Ascending aorta (tissue), 2 donors: ENCODE measurements around the gene NKX1-1. TPM values are rescaled to one million over a fixed set of nuclear protein-coding genes. Genes with fewer than 3 reads are reported as not detected.

Source experiments
- DNase-seq, 2 donors: peaks; one replicate each; pipeline ENCODE4 v3.0.0-alpha.2; 2019; ENCODE audit warnings: low spot score in 2 of 2
- H3K27ac ChIP-seq, 2 donors: fragments of 200-600 bp; sonication (generic); one replicate each; pipeline ENCODE4 v1.5.1; 2016 to 2017; ENCODE audit warnings: mild to moderate bottlenecking in 1 of 2
- H3K27me3 ChIP-seq: fragments of 200-600 bp; sonication (generic); one replicate; pipeline ENCODE4 v1.5.1; 2017
- H3K36me3 ChIP-seq, 2 donors: fragments of 200-600 bp; sonication (generic); one replicate each; pipeline ENCODE4 v1.5.1; 2016
- H3K4me1 ChIP-seq, 2 donors: fragments of 200-600 bp; sonication (generic); one replicate each; pipeline ENCODE4 v1.5.1; 2016 to 2017; ENCODE audit warnings: mild to moderate bottlenecking in 1 of 2
- H3K4me3 ChIP-seq, 2 donors: fragments of 200-600 bp; sonication (generic); one replicate each; pipeline ENCODE4 v1.5.1; 2016 to 2017; ENCODE audit warnings: mild to moderate bottlenecking in 1 of 2
- H3K9me3 ChIP-seq, 2 donors: fragments of 200-600 bp; sonication (generic); one replicate each; pipeline ENCODE4 v1.5.1; 2016
- intact Hi-C: fragments of 100-400 bp; cut with DNase I; formaldehyde crosslinking; loops from one replicate; pipeline ENCODE4 v1.15.1; 2023
- total RNA-seq: library from RNA; depleted of rRNA; stranded (reverse); fragments of >200 nt; gene quantifications from one replicate; pipeline ENCODE4 v1.1.0, GENCODE V29; 2016
- TF ChIP-seq, protein P1 (sequence below), 3 experiments: fragments of 200-600 bp in 2 of 3; fragments of 450-650 bp in 1 of 3; sonication (generic) in 2 of 3; IDR thresholded peaks; one replicate each; pipeline ENCODE4 v1.5.1; 2016 to 2019; ENCODE audit warnings: antibody characterized with exemption in 3 of 3, mild to moderate bottlenecking in 1 of 3, moderate library complexity in 1 of 3

NKX1-1 gene
- total RNA-seq, 1 donor from 2014 or later, result not detected

DNA sequence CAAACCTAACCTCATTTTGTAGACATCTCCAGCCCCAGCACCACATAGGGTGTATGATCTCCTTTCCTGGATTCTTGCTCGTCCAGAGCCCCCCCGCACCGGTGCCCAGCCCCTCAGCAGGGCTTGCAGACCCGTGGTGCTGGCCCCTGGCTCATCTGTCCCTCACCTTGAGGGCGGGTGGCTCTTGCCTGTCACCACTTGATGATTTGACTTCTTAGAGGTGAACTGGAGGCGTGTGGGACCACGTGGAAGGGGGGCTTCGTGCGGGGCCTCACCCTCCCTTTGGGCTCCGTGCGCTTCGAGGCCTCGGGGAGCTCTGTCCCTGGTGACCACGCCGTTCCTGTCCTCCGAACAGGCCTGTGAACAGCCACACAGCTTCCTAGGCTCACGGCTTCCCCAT is 43.7 kb downstream of the NKX1-1 start:
- Histone ChIP-seq H3K27ac (no peak overlapping the region), H3K4me3 (no peak overlapping the region), H3K9me3 (no peaks in the 10 kb centered on the region), H3K4me1 (peaks cover 0 to 1% of the 10 kb centered on the region in 2 donors), H3K27me3 (no peaks in the 10 kb centered on the region), H3K36me3 (peaks cover 7 to 17% of the 10 kb centered on the region in 2 donors)
- no peak for DNase-seq
- intact Hi-C loops, result no loop called here
- TF ChIP-seq, protein P1, sequence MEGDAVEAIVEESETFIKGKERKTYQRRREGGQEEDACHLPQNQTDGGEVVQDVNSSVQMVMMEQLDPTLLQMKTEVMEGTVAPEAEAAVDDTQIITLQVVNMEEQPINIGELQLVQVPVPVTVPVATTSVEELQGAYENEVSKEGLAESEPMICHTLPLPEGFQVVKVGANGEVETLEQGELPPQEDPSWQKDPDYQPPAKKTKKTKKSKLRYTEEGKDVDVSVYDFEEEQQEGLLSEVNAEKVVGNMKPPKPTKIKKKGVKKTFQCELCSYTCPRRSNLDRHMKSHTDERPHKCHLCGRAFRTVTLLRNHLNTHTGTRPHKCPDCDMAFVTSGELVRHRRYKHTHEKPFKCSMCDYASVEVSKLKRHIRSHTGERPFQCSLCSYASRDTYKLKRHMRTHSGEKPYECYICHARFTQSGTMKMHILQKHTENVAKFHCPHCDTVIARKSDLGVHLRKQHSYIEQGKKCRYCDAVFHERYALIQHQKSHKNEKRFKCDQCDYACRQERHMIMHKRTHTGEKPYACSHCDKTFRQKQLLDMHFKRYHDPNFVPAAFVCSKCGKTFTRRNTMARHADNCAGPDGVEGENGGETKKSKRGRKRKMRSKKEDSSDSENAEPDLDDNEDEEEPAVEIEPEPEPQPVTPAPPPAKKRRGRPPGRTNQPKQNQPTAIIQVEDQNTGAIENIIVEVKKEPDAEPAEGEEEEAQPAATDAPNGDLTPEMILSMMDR (IDR thresholded peaks at IDR 0.05), result no peak

DNA sequence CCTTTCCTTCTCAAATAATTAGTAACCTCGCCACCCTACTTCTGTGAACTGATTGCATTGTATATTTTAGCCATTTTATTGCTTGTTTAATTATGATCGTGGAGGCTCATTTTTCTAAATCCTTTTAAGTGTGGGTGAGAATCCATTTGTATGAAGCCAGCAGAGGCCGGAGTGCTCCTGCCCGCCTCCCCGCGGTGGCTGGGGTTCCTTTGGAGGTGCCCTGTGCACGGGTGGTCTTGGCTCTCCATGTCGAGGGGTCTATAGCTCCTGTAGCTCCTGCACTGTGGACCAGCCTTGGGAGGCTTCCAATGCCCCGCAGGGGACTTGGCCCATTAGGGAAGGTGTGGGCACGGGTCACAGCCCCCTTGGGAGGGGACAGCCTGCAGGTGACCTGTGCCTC is 44.2 kb downstream of the NKX1-1 start:
- H3K9me3 ChIP-seq, result no peaks in the 10 kb centered on the region
- DNase-seq, result no peak
- H3K27me3 ChIP-seq, result no peaks in the 10 kb centered on the region
- TF ChIP-seq, protein P1 (IDR thresholded peaks at IDR 0.05), result no peak
- H3K36me3 ChIP-seq, result peaks cover 7 to 14% of the 10 kb centered on the region in 2 donors
- no peak overlapping the region for H3K27ac ChIP-seq
- intact Hi-C loops, result no loop called here
- H3K4me3 ChIP-seq, result no peak overlapping the region
- H3K4me1 ChIP-seq, result peaks cover 0 to 3% of the 10 kb centered on the region in 2 donors

DNA sequence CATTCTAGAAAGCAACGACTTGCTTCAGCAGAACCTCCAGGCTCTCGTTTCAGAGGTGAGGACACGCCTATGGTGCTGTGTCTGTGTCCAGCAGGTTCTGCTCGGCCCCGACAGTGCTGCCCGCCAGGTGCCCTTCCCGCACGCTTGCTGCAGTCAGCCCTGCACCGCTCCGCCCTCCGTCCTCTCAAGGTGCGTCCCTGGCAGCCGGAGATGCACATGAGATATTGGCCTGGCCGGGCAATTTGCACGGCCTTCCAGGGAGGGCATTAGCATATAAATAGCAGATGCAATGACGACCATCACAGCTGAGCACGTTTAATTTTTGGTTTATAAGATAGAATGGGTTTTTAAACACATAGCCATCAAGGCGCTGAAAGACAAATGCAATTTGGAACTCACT is 44.8 kb downstream of the NKX1-1 start:
- H3K4me3 ChIP-seq, result no peak overlapping the region
- H3K4me1 ChIP-seq, result peaks cover 0 to 3% of the 10 kb centered on the region in 2 donors
- no peaks in the 10 kb centered on the region for H3K27me3 ChIP-seq
- TF ChIP-seq, protein P1 (IDR thresholded peaks at IDR 0.05), result no peak
- no peak for DNase-seq
- H3K36me3 ChIP-seq, result peaks cover 4 to 8% of the 10 kb centered on the region in 2 donors
- H3K9me3 ChIP-seq, result no peaks in the 10 kb centered on the region
- no peak overlapping the region for H3K27ac ChIP-seq
- intact Hi-C loops, result no loop called here

DNA sequence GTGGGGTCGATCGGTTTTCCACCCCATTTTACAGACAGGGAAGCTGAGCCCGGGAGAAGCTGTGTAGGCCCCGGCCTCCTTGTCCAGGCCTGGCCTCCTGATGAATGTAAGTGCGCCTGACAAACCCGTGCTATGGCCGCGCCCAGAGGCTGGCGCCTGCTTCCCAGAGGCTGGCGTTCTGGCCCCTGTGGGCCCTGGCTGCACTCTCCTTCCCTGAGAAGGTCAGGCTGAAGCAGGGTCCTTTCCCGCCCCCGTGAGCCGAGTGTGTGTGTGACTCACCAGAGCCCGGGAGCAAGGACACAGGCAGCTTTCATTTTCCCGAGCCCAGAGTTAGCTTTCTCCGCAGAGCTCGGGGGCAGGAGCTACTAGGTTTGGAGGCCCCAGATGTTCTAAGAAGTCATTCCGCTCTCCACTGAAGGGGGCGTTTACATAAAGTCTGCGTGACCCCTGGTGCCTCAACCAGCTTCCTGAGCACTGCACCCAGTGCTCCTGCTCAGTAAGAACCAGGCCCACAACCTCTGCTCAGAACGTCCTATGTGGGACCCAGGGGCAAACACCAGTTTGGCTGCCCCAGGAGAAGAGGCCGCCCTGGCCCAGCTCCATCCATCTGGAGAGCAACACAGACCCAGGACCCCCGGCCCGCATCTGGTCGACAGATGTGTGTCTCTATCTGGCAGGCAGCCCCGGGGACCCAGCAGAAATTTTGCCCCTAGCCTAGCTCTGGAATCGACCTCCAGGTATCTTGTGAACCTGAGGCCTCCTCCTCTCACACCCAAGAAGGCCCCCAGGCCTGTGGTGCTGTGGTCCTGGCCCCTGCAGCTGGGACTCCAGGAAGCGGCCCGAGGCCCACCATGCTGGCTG is 45.6 kb downstream of the NKX1-1 start:
- no peak for DNase-seq
- H3K4me3 ChIP-seq, result no peak overlapping the region
- intact Hi-C loops, result no loop called here

DNA sequence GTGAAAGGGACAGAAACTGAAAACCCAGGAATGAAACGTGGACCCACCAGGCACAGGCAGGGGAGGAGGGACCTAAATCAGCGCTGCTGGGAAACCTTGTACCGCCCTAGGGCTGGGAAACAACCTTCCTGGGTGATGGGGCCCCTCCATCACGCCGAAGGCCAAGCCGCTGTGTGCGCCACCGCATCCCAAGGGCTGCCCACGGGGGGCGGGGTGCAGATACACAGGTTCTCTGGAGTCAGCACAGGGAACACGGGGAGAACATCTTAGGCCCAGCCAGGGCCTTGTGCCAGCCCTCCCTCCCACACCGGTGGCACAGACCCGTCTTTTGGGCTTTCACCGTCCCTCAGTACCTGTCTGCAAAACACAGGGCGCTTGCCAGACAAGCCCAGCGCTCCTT is 46.3 kb downstream of the NKX1-1 start:
- intact Hi-C loops, result no loop called here
- no peak overlapping the region for H3K27ac ChIP-seq

More for the DNA sequence above, 45.6 kb downstream of the NKX1-1 start:
- H3K4me1 ChIP-seq, result peaks cover 0 to 3% of the 10 kb centered on the region in 2 donors
- no peaks in the 10 kb centered on the region for H3K27me3 ChIP-seq
- TF ChIP-seq, protein P1 (IDR thresholded peaks at IDR 0.05), result no peak
- peaks cover 0 to 8% of the 10 kb centered on the region in 2 donors for H3K36me3 ChIP-seq
- no peaks in the 10 kb centered on the region for H3K9me3 ChIP-seq
- no peak overlapping the region for H3K27ac ChIP-seq

More for the DNA sequence above, 46.3 kb downstream of the NKX1-1 start:
- Histone ChIP-seq H3K4me3 (no peak overlapping the region), H3K4me1 (peaks cover 0 to 3% of the 10 kb centered on the region in 2 donors), H3K9me3 (no peaks in the 10 kb centered on the region), H3K36me3 (peaks cover 4 to 15% of the 10 kb centered on the region in 2 donors), H3K27me3 (no peaks in the 10 kb centered on the region)
- TF ChIP-seq, protein P1 (IDR thresholded peaks at IDR 0.05), result no peak
- no peak for DNase-seq
